DOHH2 (cell line): ENCODE data around the gene GRID1.

ENCODE experiments used
- H3F3A ChIP-seq: fragments of 200-600 bp; sonication (generic), shearing (Covaris generic); 2 replicates; pipeline ENCODE4 v1.6.0; 2016; ENCODE audit warnings: antibody characterized with exemption, mild to moderate bottlenecking; ENCODE audit not compliant: control insufficient read depth, insufficient read depth
- H3K27ac ChIP-seq: fragments of 200-600 bp; sonication (generic); 2 replicates; pipeline ENCODE4 v1.5.1; 2014; ENCODE audit warnings: low read depth, mild to moderate bottlenecking, low read length, moderate library complexity
- H3K27me3 ChIP-seq: fragments of 200-600 bp; sonication (generic); 2 replicates; pipeline ENCODE4 v1.6.1; 2014; ENCODE audit warnings: mild to moderate bottlenecking, low read length, mixed read lengths; ENCODE audit not compliant: control insufficient read depth
- H3K36me3 ChIP-seq: fragments of 200-600 bp; sonication (generic); 2 replicates; pipeline ENCODE4 v1.6.1; 2014; ENCODE audit warnings: mild to moderate bottlenecking, low read length, moderate library complexity, mixed read lengths; ENCODE audit not compliant: control insufficient read depth
- H3K4me1 ChIP-seq: fragments of 200-600 bp; sonication (generic); 2 replicates; pipeline ENCODE4 v1.6.1; 2014; ENCODE audit warnings: mild to moderate bottlenecking, low read length, mixed read lengths; ENCODE audit not compliant: control insufficient read depth
- H3K4me2 ChIP-seq: fragments of 200-600 bp; sonication (generic); 2 replicates; pipeline ENCODE4 v1.6.0; 2014; ENCODE audit warnings: mild to moderate bottlenecking, low read length, moderate library complexity
- H3K4me3 ChIP-seq: fragments of 200-600 bp; sonication (generic); 2 replicates; pipeline ENCODE4 v1.5.1; 2014; ENCODE audit warnings: mild to moderate bottlenecking, low read length, mixed read lengths
- H3K79me2 ChIP-seq: fragments of 200-600 bp; sonication (generic); 2 replicates; pipeline ENCODE4 v1.6.1; 2014; ENCODE audit warnings: mild to moderate bottlenecking, low read length, mixed read lengths; ENCODE audit not compliant: control insufficient read depth
- H3K9me2 ChIP-seq: fragments of 200-600 bp; sonication (generic); replicated peaks from 2 replicates; pipeline ENCODE4 v1.6.1; 2014; ENCODE audit warnings: mild to moderate bottlenecking, low read length, mixed read lengths; ENCODE audit not compliant: control insufficient read depth
- H3K9me3 ChIP-seq: fragments of 200-600 bp; sonication (generic); 2 replicates; pipeline ENCODE4 v1.6.1; 2014; ENCODE audit warnings: antibody characterized with exemption, low read length, mixed read lengths; ENCODE audit not compliant: control insufficient read depth, insufficient read depth
- H4K20me1 ChIP-seq: fragments of 200-600 bp; sonication (generic); 2 replicates; pipeline ENCODE4 v1.6.0; 2014; ENCODE audit warnings: low read depth, mild to moderate bottlenecking, antibody characterized with exemption, low read length, moderate library complexity; ENCODE audit not compliant: control insufficient read depth, insufficient read depth
- EZH2phosphoT487 ChIP-seq: fragments of 200-600 bp; sonication (generic); IDR thresholded peaks from 2 replicates; pipeline ENCODE4 v1.6.1; 2017; ENCODE audit warnings: borderline replicate concordance, mild to moderate bottlenecking, antibody characterized with exemption, low read length, moderate library complexity, mixed read lengths
- TF ChIP-seq, protein P1 (sequence below): fragments of 200-600 bp; sonication (generic); IDR thresholded peaks from one replicate; pipeline ENCODE4 v1.5.1; 2014; ENCODE audit warnings: antibody characterized with exemption, mild to moderate bottlenecking, low read depth, low read length; ENCODE audit not compliant: poor library complexity, severe bottlenecking

GRID1 gene

GRCh38 chr10:85926136-85926535 lies 440.5 kb downstream of the GRID1 start:
- no peaks in the 10 kb centered on the region for H3F3A ChIP-seq
- no peak overlapping the region for H3K4me2 ChIP-seq
- no peaks in the 10 kb centered on the region for H3K79me2 ChIP-seq
- no peaks in the 10 kb centered on the region for H3K36me3 ChIP-seq
- no peaks in the 10 kb centered on the region for H4K20me1 ChIP-seq
- no peaks in the 10 kb centered on the region for H3K9me2 ChIP-seq
- no peaks in the 10 kb centered on the region for H3K9me3 ChIP-seq
- H3K4me1 ChIP-seq, result peaks cover 11% of the 10 kb centered on the region
- no peak for TF ChIP-seq EZH2phosphoT487
- TF ChIP-seq, protein P1, sequence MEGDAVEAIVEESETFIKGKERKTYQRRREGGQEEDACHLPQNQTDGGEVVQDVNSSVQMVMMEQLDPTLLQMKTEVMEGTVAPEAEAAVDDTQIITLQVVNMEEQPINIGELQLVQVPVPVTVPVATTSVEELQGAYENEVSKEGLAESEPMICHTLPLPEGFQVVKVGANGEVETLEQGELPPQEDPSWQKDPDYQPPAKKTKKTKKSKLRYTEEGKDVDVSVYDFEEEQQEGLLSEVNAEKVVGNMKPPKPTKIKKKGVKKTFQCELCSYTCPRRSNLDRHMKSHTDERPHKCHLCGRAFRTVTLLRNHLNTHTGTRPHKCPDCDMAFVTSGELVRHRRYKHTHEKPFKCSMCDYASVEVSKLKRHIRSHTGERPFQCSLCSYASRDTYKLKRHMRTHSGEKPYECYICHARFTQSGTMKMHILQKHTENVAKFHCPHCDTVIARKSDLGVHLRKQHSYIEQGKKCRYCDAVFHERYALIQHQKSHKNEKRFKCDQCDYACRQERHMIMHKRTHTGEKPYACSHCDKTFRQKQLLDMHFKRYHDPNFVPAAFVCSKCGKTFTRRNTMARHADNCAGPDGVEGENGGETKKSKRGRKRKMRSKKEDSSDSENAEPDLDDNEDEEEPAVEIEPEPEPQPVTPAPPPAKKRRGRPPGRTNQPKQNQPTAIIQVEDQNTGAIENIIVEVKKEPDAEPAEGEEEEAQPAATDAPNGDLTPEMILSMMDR, result no peak
- no peak overlapping the region for H3K27ac ChIP-seq
- peaks cover 14% of the 10 kb centered on the region; the same call in 1 of the 2 replicates for H3K27me3 ChIP-seq
- no peak overlapping the region for H3K4me3 ChIP-seq

DNA sequence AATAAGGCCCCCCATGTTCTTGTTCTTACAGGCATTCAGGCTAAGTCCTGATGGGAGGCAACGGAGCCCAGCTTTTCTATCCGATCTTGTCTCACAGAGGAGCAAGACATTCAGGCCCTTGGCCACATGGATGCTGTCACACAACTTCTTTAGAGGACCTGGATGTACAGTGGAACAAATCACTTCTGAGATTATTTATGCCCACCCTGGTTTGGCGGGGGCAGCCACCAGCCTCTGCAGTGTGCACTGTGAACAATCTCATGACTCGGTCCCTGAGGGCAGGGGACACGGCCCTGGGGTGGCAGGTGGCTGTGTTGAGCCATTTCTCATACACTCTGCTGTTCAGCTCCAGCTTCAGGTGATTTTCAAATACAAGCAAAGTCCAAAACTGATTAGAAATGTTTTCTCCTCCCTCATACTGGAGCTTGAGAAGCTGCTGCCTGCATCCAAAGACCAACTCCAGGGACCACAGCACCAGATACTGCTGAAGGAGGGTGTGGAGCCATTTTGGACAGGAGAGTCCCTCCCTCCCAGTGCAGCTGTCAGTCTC lies 441.3 kb downstream of the GRID1 start:
- Histone ChIP-seq H3K4me3 (no peak overlapping the region), H3K27ac (no peak overlapping the region), H3K4me1 (peaks cover 4% of the 10 kb centered on the region), H3K27me3 (peaks cover 14% of the 10 kb centered on the region; the same call in 1 of the 2 replicates), H3F3A (no peaks in the 10 kb centered on the region), H3K36me3 (no peaks in the 10 kb centered on the region), H4K20me1 (no peaks in the 10 kb centered on the region), H3K4me2 (no peak overlapping the region), H3K9me2 (no peaks in the 10 kb centered on the region), H3K79me2 (no peaks in the 10 kb centered on the region), H3K9me3 (no peaks in the 10 kb centered on the region)
- no peak for TF ChIP-seq EZH2phosphoT487
- TF ChIP-seq, protein P1, result no peak

GRCh38 chr10:85924382-85925102 lies 442.1 kb downstream of the GRID1 start:
- H3F3A ChIP-seq, result no peaks in the 10 kb centered on the region
- H3K79me2 ChIP-seq, result no peaks in the 10 kb centered on the region
- H3K27ac ChIP-seq, result no peak overlapping the region
- TF ChIP-seq, protein P1, result no peak
- no peak for TF ChIP-seq EZH2phosphoT487
- no peak overlapping the region for H3K4me3 ChIP-seq
- H3K4me1 ChIP-seq, result no peaks in the 10 kb centered on the region
- no peak overlapping the region for H3K4me2 ChIP-seq
- H3K27me3 ChIP-seq, result peaks cover 14% of the 10 kb centered on the region; the same call in 1 of the 2 replicates
- H3K9me2 ChIP-seq, result no peaks in the 10 kb centered on the region
- no peaks in the 10 kb centered on the region for H4K20me1 ChIP-seq
- H3K9me3 ChIP-seq, result no peaks in the 10 kb centered on the region
- no peaks in the 10 kb centered on the region for H3K36me3 ChIP-seq
